BJ (cell line): ENCODE data around the gene CRTAC1. TPM values are rescaled to one million over a fixed set of nuclear protein-coding genes. Genes with fewer than 3 reads are reported as not detected.

Experiments used
- CTCF ChIA-PET: fragments of 350-600 bp; formaldehyde crosslinking; extraction: SDS; loops from one replicate; lab custom pipeline; 2021; ENCODE audit warnings: antibody characterized with exemption, inconsistent platforms; lab: Yijun Ruan, JAX
- POLR2A ChIA-PET: fragments of 300-600 bp; sonication (Branson Sonifier 250); formaldehyde crosslinking; extraction: SDS; loops from one replicate; lab custom pipeline; 2021; ENCODE audit warnings: antibody characterized with exemption; lab: Charles Lee
- DNase-seq: peaks from one replicate; pipeline ENCODE4 v3.0.0-alpha.2; 2011; ENCODE audit warnings: low read depth
- H3K27me3 ChIP-seq: 2 replicates; pipeline ENCODE4 v1.6.0; 2011; ENCODE audit warnings: low read length; ENCODE audit not compliant: control insufficient read depth, insufficient read depth
- H3K36me3 ChIP-seq: 2 replicates; pipeline ENCODE4 v1.5.1; 2011; ENCODE audit warnings: low read length; ENCODE audit not compliant: control insufficient read depth, insufficient read depth
- H3K4me3 ChIP-seq: 2 replicates; pipeline ENCODE4 v1.5.1; 2011; ENCODE audit warnings: low read depth, mild to moderate bottlenecking, control low read depth, low read length
- polyA plus RNA-seq: library from polyadenylated mRNA; depleted of rRNA; stranded (reverse); fragments of >200 nt; gene quantifications from 2 replicates; pipeline ENCODE4 v1.2.3, GENCODE V29; 2011
- TF ChIP-seq, protein P1 (sequence below): IDR thresholded peaks from 2 replicates; pipeline ENCODE4 v1.5.1; 2011; ENCODE audit warnings: low read depth, mild to moderate bottlenecking, control low read depth, inconsistent platforms, low read length, moderate library complexity; ENCODE audit not compliant: insufficient read depth

Gene CRTAC1
- polyA plus RNA-seq, 1 experiment, result not detected

- DNase-seq, result no peak
- Histone ChIP-seq H3K4me3 (no peak overlapping the region), H3K27me3 (peaks cover 1% of the 10 kb centered on the region; the same call in 1 of the 2 replicates), H3K36me3 (no peaks in the 10 kb centered on the region)
- POLR2A ChIA-PET, result no interaction called here
- TF ChIP-seq, protein P1, sequence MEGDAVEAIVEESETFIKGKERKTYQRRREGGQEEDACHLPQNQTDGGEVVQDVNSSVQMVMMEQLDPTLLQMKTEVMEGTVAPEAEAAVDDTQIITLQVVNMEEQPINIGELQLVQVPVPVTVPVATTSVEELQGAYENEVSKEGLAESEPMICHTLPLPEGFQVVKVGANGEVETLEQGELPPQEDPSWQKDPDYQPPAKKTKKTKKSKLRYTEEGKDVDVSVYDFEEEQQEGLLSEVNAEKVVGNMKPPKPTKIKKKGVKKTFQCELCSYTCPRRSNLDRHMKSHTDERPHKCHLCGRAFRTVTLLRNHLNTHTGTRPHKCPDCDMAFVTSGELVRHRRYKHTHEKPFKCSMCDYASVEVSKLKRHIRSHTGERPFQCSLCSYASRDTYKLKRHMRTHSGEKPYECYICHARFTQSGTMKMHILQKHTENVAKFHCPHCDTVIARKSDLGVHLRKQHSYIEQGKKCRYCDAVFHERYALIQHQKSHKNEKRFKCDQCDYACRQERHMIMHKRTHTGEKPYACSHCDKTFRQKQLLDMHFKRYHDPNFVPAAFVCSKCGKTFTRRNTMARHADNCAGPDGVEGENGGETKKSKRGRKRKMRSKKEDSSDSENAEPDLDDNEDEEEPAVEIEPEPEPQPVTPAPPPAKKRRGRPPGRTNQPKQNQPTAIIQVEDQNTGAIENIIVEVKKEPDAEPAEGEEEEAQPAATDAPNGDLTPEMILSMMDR, result no peak
- CTCF ChIA-PET, result interaction anchor here (2.5 to 2.6 kb wide), 2 partner anchors 11 to 116 kb away, joined by 8 to 12 read pairs; no protein-coding TSS in a partner anchor
Measured at GRCh38 chr10:97926055-97926454, 104.4 kb downstream of the CRTAC1 start.

GRCh38 chr10:97925308-97925938, 105.0 kb downstream of the CRTAC1 start:
- no peaks in the 10 kb centered on the region for H3K36me3 ChIP-seq
- peaks cover 1% of the 10 kb centered on the region; the same call in 1 of the 2 replicates for H3K27me3 ChIP-seq
- no peak overlapping the region for H3K4me3 ChIP-seq
- ChIA-PET POLR2A (no interaction called here), CTCF (interaction anchor here (2.5 to 2.6 kb wide), 2 partner anchors 11 to 116 kb away, joined by 8 to 12 read pairs; no protein-coding TSS in a partner anchor)
- TF ChIP-seq, protein P1, result no peak
- no peak for DNase-seq

- Histone ChIP-seq H3K36me3 (no peaks in the 10 kb centered on the region), H3K27me3 (peaks cover 1% of the 10 kb centered on the region; the same call in 1 of the 2 replicates), H3K4me3 (no peak overlapping the region)
- CTCF ChIA-PET, result no interaction called here
- TF ChIP-seq, protein P1, result no peak
- no peak for DNase-seq
- POLR2A ChIA-PET, result no interaction called here
Measured at GRCh38 chr10:97924678-97925077, 105.7 kb downstream of the CRTAC1 start.

DNA sequence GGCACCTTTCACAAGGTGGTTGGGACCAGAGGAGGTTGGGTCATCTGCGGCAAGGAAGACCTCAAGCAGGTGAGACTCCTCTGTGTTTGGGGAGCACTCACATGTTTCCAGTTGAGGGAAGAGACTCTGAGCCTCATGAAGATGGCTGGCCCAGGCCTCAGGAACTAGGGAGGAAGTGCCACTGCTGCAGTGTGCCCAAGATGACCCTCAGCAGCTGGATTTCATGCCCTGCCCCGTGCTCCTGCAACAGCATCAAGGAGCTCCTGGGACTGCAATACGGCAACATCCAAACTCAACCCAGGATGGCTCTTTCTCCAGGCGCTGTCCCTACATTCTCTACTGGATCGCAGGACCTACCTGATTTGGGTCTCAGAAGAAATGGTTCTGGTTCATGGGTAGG, 106.9 kb downstream of the CRTAC1 start:
- POLR2A ChIA-PET, result no interaction called here
- H3K4me3 ChIP-seq, result no peak overlapping the region

DNA sequence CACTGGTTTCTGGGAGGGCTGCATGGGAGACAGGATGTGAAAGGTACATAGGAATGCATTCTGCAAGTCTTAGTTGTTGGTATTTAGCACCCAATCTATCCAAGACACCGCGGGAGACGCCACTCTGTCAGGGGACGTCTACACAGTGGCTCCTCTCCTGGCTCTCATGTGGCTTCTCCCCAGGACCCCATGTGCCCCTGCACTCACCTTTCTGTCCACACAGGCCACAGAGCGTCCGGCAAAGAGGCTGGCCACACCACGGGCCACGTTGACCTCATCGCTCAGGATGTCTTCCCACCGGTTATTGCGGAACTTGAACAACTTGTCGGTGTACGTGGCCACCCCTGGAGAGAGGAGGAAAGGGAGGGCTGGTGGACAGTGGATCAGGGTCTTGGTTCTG, 107.4 kb downstream of the CRTAC1 start:
- TF ChIP-seq, protein P1, result no peak
- CTCF ChIA-PET, result interaction anchor here (1.1 to 2.0 kb wide), 2 partner anchors 12 to 118 kb away, joined by 3 to 6 read pairs; no protein-coding TSS in a partner anchor
- no peaks in the 10 kb centered on the region; the same call in 1 of the 2 replicates for H3K27me3 ChIP-seq
- POLR2A ChIA-PET, result no interaction called here
- no peak overlapping the region for H3K4me3 ChIP-seq
- DNase-seq, result no peak
- H3K36me3 ChIP-seq, result no peaks in the 10 kb centered on the region

More for the DNA sequence above, 106.9 kb downstream of the CRTAC1 start:
- CTCF ChIA-PET, result interaction anchor here (1.1 kb wide), 2 partner anchors 8 to 118 kb away, joined by 3 to 6 read pairs; no protein-coding TSS in a partner anchor
- H3K36me3 ChIP-seq, result no peaks in the 10 kb centered on the region
- no peak for DNase-seq
- no peaks in the 10 kb centered on the region; the same call in 1 of the 2 replicates for H3K27me3 ChIP-seq
- TF ChIP-seq, protein P1, result no peak
